Mesothelial cell of epicardium (in vitro differentiated cells): ENCODE measurements around the gene ADAMTSL5. TPM values are rescaled to one million over a fixed set of nuclear protein-coding genes. Genes with fewer than 3 reads are reported as not detected.

Experiments
- DNase-seq, 2 experiments: peaks; one replicate each; pipeline ENCODE4 v3.0.0; 2021; ENCODE audit warnings: low spot score in 2 of 2; ENCODE audit not compliant: unreplicated experiment in 2 of 2
- H3K27ac Mint-ChIP-seq: 2 replicates; pipeline ENCODE4 v1.8.0; 2021; ENCODE audit warnings: mixed read lengths
- H3K27me3 Mint-ChIP-seq: 2 replicates; pipeline ENCODE4 v1.8.0; 2021; ENCODE audit warnings: low read depth, mixed read lengths
- H3K36me3 Mint-ChIP-seq: 2 replicates; pipeline ENCODE4 v1.8.0; 2021; ENCODE audit warnings: mixed read lengths
- H3K4me1 Mint-ChIP-seq: 2 replicates; pipeline ENCODE4 v1.8.0; 2021; ENCODE audit warnings: mixed read lengths
- H3K4me3 Mint-ChIP-seq: 2 replicates; pipeline ENCODE4 v1.8.0; 2021; ENCODE audit warnings: mild to moderate bottlenecking, moderate library complexity, mixed read lengths
- H3K9me3 Mint-ChIP-seq: 2 replicates; pipeline ENCODE4 v1.8.0; 2021; ENCODE audit warnings: mixed read lengths
- total RNA-seq: library from RNA; stranded (reverse); gene quantifications from 3 replicates; pipeline ENCODE4 v1.2.1, GENCODE V29; 2021
- TF ChIP-seq, protein P1 (sequence below): fragments of 200-600 bp; sonication (generic); IDR thresholded peaks from one replicate; pipeline ENCODE4 v1.5.0; 2021; ENCODE audit warnings: antibody characterized with exemption; ENCODE audit not compliant: unreplicated experiment

The ADAMTSL5 gene
- total RNA-seq, 1 donor from 2014 or later = 4.6 TPM

DNA sequence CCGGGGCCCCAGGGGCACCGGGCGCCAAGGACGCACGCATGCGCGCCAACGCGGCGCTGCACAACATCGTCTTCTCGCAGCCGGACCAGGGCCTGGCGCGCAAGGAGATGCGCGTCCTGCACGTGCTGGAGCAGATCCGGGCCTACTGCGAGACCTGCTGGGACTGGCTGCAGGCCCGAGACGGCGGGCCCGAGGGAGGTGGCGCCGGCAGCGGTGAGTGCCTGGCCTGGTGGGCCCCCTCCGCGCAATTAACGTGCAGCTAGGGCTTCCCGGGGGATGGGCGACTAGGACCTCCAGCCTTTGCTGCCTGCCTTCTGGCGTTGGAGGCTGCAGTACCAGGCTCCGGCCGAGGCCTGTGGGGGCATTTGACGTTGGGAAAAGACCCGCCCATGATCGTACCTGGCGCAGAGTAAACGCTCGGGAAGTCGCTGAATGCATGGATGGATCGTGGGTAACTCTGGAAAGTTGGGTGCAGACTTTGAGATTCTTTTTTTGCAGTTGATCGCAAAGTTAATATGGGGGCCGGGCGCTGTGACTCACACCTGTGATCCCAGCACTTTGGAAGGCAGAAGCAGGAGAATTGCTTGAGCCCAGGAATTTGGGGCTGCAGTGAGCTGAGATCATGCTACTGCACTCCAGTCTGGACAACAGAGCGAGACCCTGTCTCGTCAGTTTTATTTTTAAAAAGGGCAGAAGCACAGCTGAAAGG lies 55.6 kb downstream of the ADAMTSL5 start:
- TF ChIP-seq, protein P1, sequence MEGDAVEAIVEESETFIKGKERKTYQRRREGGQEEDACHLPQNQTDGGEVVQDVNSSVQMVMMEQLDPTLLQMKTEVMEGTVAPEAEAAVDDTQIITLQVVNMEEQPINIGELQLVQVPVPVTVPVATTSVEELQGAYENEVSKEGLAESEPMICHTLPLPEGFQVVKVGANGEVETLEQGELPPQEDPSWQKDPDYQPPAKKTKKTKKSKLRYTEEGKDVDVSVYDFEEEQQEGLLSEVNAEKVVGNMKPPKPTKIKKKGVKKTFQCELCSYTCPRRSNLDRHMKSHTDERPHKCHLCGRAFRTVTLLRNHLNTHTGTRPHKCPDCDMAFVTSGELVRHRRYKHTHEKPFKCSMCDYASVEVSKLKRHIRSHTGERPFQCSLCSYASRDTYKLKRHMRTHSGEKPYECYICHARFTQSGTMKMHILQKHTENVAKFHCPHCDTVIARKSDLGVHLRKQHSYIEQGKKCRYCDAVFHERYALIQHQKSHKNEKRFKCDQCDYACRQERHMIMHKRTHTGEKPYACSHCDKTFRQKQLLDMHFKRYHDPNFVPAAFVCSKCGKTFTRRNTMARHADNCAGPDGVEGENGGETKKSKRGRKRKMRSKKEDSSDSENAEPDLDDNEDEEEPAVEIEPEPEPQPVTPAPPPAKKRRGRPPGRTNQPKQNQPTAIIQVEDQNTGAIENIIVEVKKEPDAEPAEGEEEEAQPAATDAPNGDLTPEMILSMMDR = no peak
- H3K27ac Mint-ChIP-seq = no peak overlapping the region
- no peaks in the 10 kb centered on the region for H3K36me3 Mint-ChIP-seq
- no peaks in the 10 kb centered on the region for H3K9me3 Mint-ChIP-seq
- H3K4me1 Mint-ChIP-seq = no peaks in the 10 kb centered on the region
- no peak for DNase-seq
- H3K27me3 Mint-ChIP-seq = peaks cover 61% of the 10 kb centered on the region
- H3K4me3 Mint-ChIP-seq = no peak overlapping the region

DNA sequence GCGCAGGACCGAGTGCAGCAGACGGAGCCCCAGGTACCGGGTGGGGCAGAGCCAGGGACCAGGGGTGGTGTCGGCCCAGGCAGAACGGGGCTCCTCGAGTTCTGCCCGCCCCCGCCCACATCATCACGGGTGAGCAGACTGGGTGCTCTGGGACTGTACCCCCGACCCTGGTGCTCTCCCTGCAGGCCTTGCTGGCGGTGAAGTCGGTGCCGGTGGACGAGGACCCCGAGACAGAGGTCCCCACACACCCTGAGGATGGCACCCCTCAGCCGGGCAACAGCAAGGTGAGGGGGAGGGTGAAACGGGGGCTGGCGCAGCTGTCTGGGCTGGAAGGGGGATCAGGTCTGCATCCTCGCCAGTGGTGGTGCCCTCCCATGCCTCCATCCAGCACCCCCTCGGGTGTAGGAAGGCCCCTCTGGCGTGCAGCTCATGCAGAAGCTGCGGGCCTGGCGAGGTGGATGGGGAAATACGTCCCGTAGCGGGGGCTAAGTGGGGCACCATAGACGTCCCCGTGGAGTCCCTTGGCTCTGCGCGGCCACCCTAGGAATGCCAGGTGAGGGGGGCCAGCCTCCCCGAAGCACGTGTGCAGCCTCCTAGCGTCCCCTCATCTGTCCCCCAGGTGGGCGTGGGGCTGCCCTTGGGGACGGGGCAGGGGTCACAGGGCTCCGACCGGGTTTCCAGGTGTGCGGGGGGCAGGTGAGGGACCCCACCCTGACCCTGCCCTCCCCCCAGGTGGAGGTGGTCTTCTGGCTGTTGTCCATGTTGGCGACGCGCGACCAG lies 56.5 kb downstream of the ADAMTSL5 start:
- Mint-ChIP-seq H3K27ac (no peak overlapping the region), H3K4me3 (no peak overlapping the region), H3K36me3 (no peaks in the 10 kb centered on the region), H3K9me3 (no peaks in the 10 kb centered on the region), H3K4me1 (no peaks in the 10 kb centered on the region), H3K27me3 (peaks cover 70% of the 10 kb centered on the region)
- TF ChIP-seq, protein P1 = no peak
- no peak for DNase-seq

DNA sequence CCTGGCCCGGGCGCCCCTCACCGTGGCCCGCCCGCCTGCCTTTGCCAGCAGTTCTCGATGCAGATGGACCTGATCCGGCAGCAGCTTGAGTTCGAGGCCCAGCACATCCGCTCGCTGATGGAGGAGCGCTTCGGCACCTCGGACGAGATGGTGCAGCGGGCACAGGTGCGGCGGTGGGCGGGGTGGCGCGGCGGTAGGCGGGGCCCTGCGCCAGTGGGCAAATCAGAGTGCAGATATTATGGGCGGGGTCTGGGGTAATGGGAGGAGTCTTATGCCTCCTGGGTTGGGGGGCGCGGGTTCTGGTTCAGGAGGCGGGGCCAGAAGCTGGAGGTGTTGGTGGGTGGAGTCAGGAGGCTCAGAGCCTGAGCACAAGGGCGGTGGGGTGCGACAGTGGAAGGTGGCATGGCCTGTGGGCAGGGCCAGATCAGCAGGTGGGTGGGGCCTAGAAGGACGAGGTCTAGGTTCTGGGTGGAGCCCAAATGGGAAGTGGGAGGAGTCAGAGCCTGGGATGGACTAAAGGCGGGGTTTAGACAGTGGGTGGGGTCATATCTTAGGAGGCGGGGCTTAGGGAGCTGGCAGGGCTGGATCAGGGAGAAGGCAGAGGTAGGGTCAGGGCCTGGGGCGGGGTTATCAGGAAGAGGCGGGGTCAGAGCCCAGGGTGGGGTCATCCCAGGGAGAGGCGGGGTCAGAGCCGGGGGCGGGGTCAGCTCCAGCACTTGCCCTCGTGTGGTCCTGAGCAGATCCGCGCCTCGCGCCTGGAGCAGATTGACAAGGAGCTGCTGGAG lies 57.3 kb downstream of the ADAMTSL5 start:
- Mint-ChIP-seq H3K36me3 (no peaks in the 10 kb centered on the region), H3K9me3 (no peaks in the 10 kb centered on the region), H3K4me3 (no peak overlapping the region), H3K27ac (no peak overlapping the region), H3K27me3 (peaks cover 78% of the 10 kb centered on the region), H3K4me1 (no peaks in the 10 kb centered on the region)
- no peak for DNase-seq
- TF ChIP-seq, protein P1 = no peak

Other genes starting within 250 kb of the ADAMTSL5 start
- 659 to 674 TPM (median 670 TPM) in 3 replicates for gene CIRBP, start 243.7 kb downstream of the ADAMTSL5 start, total RNA-seq
- gene FAM174C, start 237.5 kb downstream of the ADAMTSL5 start, total RNA-seq = 24.4 to 25.8 TPM (median 25.5 TPM) in 3 replicates
- gene EFNA2, start 227.1 kb downstream of the ADAMTSL5 start, total RNA-seq = 13.1 to 15.0 TPM (median 14.0 TPM) in 3 replicates
- gene NDUFS7, start 129.1 kb downstream of the ADAMTSL5 start, total RNA-seq = 52.2 to 56.8 TPM (median 55.9 TPM) in 3 replicates
- 41.5 to 44.5 TPM (median 42.6 TPM) in 3 replicates for gene GAMT, start 111.5 kb downstream of the ADAMTSL5 start, total RNA-seq
- 130 to 134 TPM (median 131 TPM) in 3 replicates for gene DAZAP1, start 105.4 kb downstream of the ADAMTSL5 start, total RNA-seq
- gene RPS15, start 74.6 kb downstream of the ADAMTSL5 start, total RNA-seq = 1,014 to 1,040 TPM (median 1,034 TPM) in 3 replicates
- gene APC2, start 62.9 kb downstream of the ADAMTSL5 start, total RNA-seq = 2.3 to 2.8 TPM (median 2.4 TPM) in 3 replicates
- gene C19orf25, start 33.8 kb downstream of the ADAMTSL5 start, total RNA-seq = 29.4 to 34.2 TPM (median 30.0 TPM) in 3 replicates
- gene PCSK4, start 22.7 kb downstream of the ADAMTSL5 start, total RNA-seq = 20.9 to 24.0 TPM (median 22.6 TPM) in 3 replicates
- gene REEP6, start 21.8 kb downstream of the ADAMTSL5 start, total RNA-seq = 3.6 to 3.9 TPM (median 3.8 TPM) in 3 replicates
- gene PLK5, start 11.1 kb upstream of the ADAMTSL5 start, total RNA-seq = 0.38 to 0.51 TPM (median 0.38 TPM) in 3 replicates
- 91.7 to 96.3 TPM (median 93.1 TPM) in 3 replicates for gene MEX3D, start 55.3 kb upstream of the ADAMTSL5 start, total RNA-seq
- 103 to 111 TPM (median 105 TPM) in 3 replicates for gene MBD3, start 79.8 kb upstream of the ADAMTSL5 start, total RNA-seq
- gene UQCR11, start 92.4 kb upstream of the ADAMTSL5 start, total RNA-seq = 143 to 154 TPM (median 153 TPM) in 3 replicates
- gene TCF3, start 139.6 kb upstream of the ADAMTSL5 start, total RNA-seq = 227 to 248 TPM (median 239 TPM) in 3 replicates
- gene ONECUT3, start 240.5 kb upstream of the ADAMTSL5 start, total RNA-seq = not detected in 3 replicates